HEK293 (cell line): ENCODE results near the gene MADCAM1.
A peak's percentile ranks its signal among the peaks of the same experiment; 100 is the strongest.

Experiments
- CTCF ChIA-PET: fragments of 350-600 bp; formaldehyde crosslinking; extraction: SDS; loops from one replicate; lab custom pipeline; 2021; ENCODE audit warnings: antibody characterized with exemption; lab: Yijun Ruan, JAX
- POLR2A ChIA-PET: fragments of 300-600 bp; formaldehyde crosslinking; extraction: SDS; loops from one replicate; lab custom pipeline; 2020; ENCODE audit warnings: antibody characterized with exemption, inconsistent platforms; lab: Yijun Ruan, JAX
- H3K27ac ChIP-seq: fragments of 200-500 bp; sonication (Bioruptor generic); 2 replicates; pipeline ENCODE4 v1.5.1; 2014; ENCODE audit warnings: low read depth, low read length, control low read depth, inconsistent platforms; ENCODE audit errors: extremely low read depth
- H3K36me3 ChIP-seq, 2 experiments: fragments of 200-500 bp in 1 of 2; sonication (Bioruptor generic) in 1 of 2; 1 replicate in 1 of 2; 2 replicates in 1 of 2; pipeline ENCODE4 v1.5.1; 2014 to 2017; ENCODE audit warnings: inconsistent platforms in 2 of 2, low read length in 2 of 2; ENCODE audit not compliant: control insufficient read depth in 2 of 2, insufficient read depth in 1 of 2
- H3K4me1 ChIP-seq: fragments of 200-500 bp; sonication (Bioruptor generic); 2 replicates; pipeline ENCODE4 v1.5.1; 2014; ENCODE audit warnings: mild to moderate bottlenecking, low read length, inconsistent platforms; ENCODE audit not compliant: control insufficient read depth, insufficient read depth
- H3K4me3 ChIP-seq: 2 replicates; pipeline ENCODE4 v1.5.1; 2011; ENCODE audit warnings: low read depth, mild to moderate bottlenecking, control low read depth, low read length, moderate library complexity
- H3K9me3 ChIP-seq: fragments of 200-500 bp; sonication (Bioruptor generic); 2 replicates; pipeline ENCODE4 v1.5.1; 2014; ENCODE audit warnings: low read depth, low read length, inconsistent platforms; ENCODE audit not compliant: control insufficient read depth, insufficient read depth
- KLF16 ChIP-seq: fragments of 450-650 bp; formaldehyde crosslinking; IDR thresholded peaks from 2 replicates; pipeline ENCODE4 v1.5.1; 2017; ENCODE audit warnings: missing biosample characterization, missing genetic modification characterization
- KLF17 ChIP-seq: fragments of 450-650 bp; formaldehyde crosslinking; IDR thresholded peaks from 2 replicates; pipeline ENCODE4 v1.5.1; 2016; ENCODE audit warnings: missing biosample characterization, missing genetic modification characterization
- OVOL3 ChIP-seq: fragments of 450-650 bp; formaldehyde crosslinking; IDR thresholded peaks from 2 replicates; pipeline ENCODE4 v1.5.1; 2016; ENCODE audit warnings: missing biosample characterization, missing genetic modification characterization
- REST ChIP-seq: fragments of 450-650 bp; formaldehyde crosslinking; IDR thresholded peaks from 2 replicates; pipeline ENCODE4 v1.5.1; 2016; ENCODE audit warnings: missing biosample characterization, missing genetic modification characterization
- SETDB1 ChIP-seq: IDR thresholded peaks from one replicate; pipeline ENCODE4 v1.6.1; 2017; ENCODE audit warnings: mild to moderate bottlenecking, low read length, moderate library complexity, mixed read lengths; ENCODE audit not compliant: insufficient read length
- SP3 ChIP-seq: fragments of 450-650 bp; formaldehyde crosslinking; IDR thresholded peaks from 2 replicates; pipeline ENCODE4 v1.5.1; 2016; ENCODE audit warnings: missing biosample characterization, missing genetic modification characterization
- ZBTB21 ChIP-seq: fragments of 450-650 bp; formaldehyde crosslinking; IDR thresholded peaks from 2 replicates; pipeline ENCODE4 v1.5.1; 2017; ENCODE audit warnings: missing biosample characterization, missing genetic modification characterization
- ZFP69B ChIP-seq: fragments of 450-650 bp; formaldehyde crosslinking; IDR thresholded peaks from 2 replicates; pipeline ENCODE4 v1.5.1; 2016; ENCODE audit warnings: missing biosample characterization, missing genetic modification characterization
- ZNF10 ChIP-seq: fragments of 450-650 bp; formaldehyde crosslinking; IDR thresholded peaks from 2 replicates; pipeline ENCODE4 v1.5.1; 2017; ENCODE audit warnings: missing biosample characterization, missing genetic modification characterization
- ZNF114 ChIP-seq: fragments of 450-650 bp; formaldehyde crosslinking; IDR thresholded peaks from 2 replicates; pipeline ENCODE4 v1.5.0; 2017; ENCODE audit warnings: missing biosample characterization, missing genetic modification characterization
- ZNF121 ChIP-seq: fragments of 450-650 bp; formaldehyde crosslinking; IDR thresholded peaks from 2 replicates; pipeline ENCODE4 v1.5.1; 2016; ENCODE audit warnings: missing biosample characterization, missing genetic modification characterization
- ZNF148 ChIP-seq: fragments of 450-650 bp; formaldehyde crosslinking; IDR thresholded peaks from 2 replicates; pipeline ENCODE4 v1.5.0; 2017; ENCODE audit warnings: missing biosample characterization, missing genetic modification characterization, borderline replicate concordance
- ZNF18 ChIP-seq: fragments of 450-650 bp; formaldehyde crosslinking; IDR thresholded peaks from 2 replicates; pipeline ENCODE4 v1.5.1; 2016; ENCODE audit warnings: missing biosample characterization, missing genetic modification characterization
- ZNF2 ChIP-seq: fragments of 450-650 bp; formaldehyde crosslinking; IDR thresholded peaks from 2 replicates; pipeline ENCODE4 v1.5.1; 2016; ENCODE audit warnings: missing biosample characterization, missing genetic modification characterization
- ZNF211 ChIP-seq: fragments of 450-650 bp; formaldehyde crosslinking; IDR thresholded peaks from 2 replicates; pipeline ENCODE4 v1.5.1; 2016; ENCODE audit warnings: low read depth, missing biosample characterization, missing genetic modification characterization
- ZNF24 ChIP-seq: fragments of 450-650 bp; formaldehyde crosslinking; IDR thresholded peaks from 2 replicates; pipeline ENCODE4 v1.5.1; 2016; ENCODE audit warnings: missing biosample characterization, missing genetic modification characterization
- ZNF302 ChIP-seq: fragments of 450-650 bp; formaldehyde crosslinking; IDR thresholded peaks from 2 replicates; pipeline ENCODE4 v1.5.1; 2016; ENCODE audit warnings: missing biosample characterization, missing genetic modification characterization, low read depth
- ZNF513 ChIP-seq: fragments of 450-650 bp; IDR thresholded peaks from 2 replicates; pipeline ENCODE4 v1.5.1; 2018; ENCODE audit warnings: missing biosample characterization, missing genetic modification characterization
- ZNF529 ChIP-seq: fragments of 450-650 bp; formaldehyde crosslinking; IDR thresholded peaks from 2 replicates; pipeline ENCODE4 v1.5.1; 2017; ENCODE audit warnings: missing genetic modification characterization, missing biosample characterization; ENCODE audit not compliant: insufficient replicate concordance
- ZNF626 ChIP-seq: fragments of 450-650 bp; sonication (Bioruptor Pico); formaldehyde crosslinking; IDR thresholded peaks from 2 replicates; pipeline ENCODE4 v1.5.1; 2018; ENCODE audit warnings: missing biosample characterization, missing genetic modification characterization, inconsistent platforms
- ZNF654 ChIP-seq: fragments of 450-650 bp; formaldehyde crosslinking; IDR thresholded peaks from 2 replicates; pipeline ENCODE4 v1.5.1; 2016; ENCODE audit warnings: low read depth, missing biosample characterization, missing genetic modification characterization
- ZNF660 ChIP-seq: fragments of 450-650 bp; IDR thresholded peaks from 2 replicates; pipeline ENCODE4 v1.5.1; 2018; ENCODE audit warnings: missing biosample characterization, mild to moderate bottlenecking, missing genetic modification characterization
- ZNF837 ChIP-seq: fragments of 450-650 bp; formaldehyde crosslinking; IDR thresholded peaks from 2 replicates; pipeline ENCODE4 v1.5.1; 2016; ENCODE audit warnings: missing biosample characterization, missing genetic modification characterization
- ZSCAN4 ChIP-seq: fragments of 450-650 bp; formaldehyde crosslinking; IDR thresholded peaks from 2 replicates; pipeline ENCODE4 v1.5.1; 2017; ENCODE audit warnings: missing biosample characterization, missing genetic modification characterization

Gene MADCAM1

GRCh38 chr19:478976-479375, 17.3 kb upstream of the MADCAM1 start (continued):
- no peak for TF ChIP-seq REST (tag by site-specific recombination)

GRCh38 chr19:480016-480855, 16.1 kb upstream of the MADCAM1 start:
- no peaks in the 10 kb centered on the region for H3K36me3 ChIP-seq
- CTCF ChIA-PET = interaction anchor here (0.6 to 1.4 kb wide), 5 partner anchors 8 to 96 kb away, joined by 3 to 5 read pairs (median 4); no protein-coding TSS in a partner anchor
- H3K27ac ChIP-seq = no peak overlapping the region
- H3K4me3 ChIP-seq = no peak overlapping the region; the same call in 1 of the 2 replicates
- H3K9me3 ChIP-seq = no peaks in the 10 kb centered on the region
- H3K4me1 ChIP-seq = no peaks in the 10 kb centered on the region
- POLR2A ChIA-PET = interaction anchor here (0.8 to 1.0 kb wide), 3 partner anchors 8 to 66 kb away, joined by 3 to 6 read pairs (median 5); partner anchors contain the start of gene SHC2
- TF ChIP-seq KLF16 (tag by site-specific recombination) = 0 out of 2 replicates have a peak, but pooled peaks have one; percentile 59
- TF ChIP-seq ZNF10 (tag by site-specific recombination) = no peak
- no peak for TF ChIP-seq ZNF121 (tag by site-specific recombination)
- peak; percentile 68; the same call in 1 of the 2 replicates for TF ChIP-seq ZNF18 (tag by site-specific recombination)
- peak; percentile 81 for TF ChIP-seq ZNF2 (tag by site-specific recombination)
- TF ChIP-seq SP3 (tag by site-specific recombination) = 0 out of 2 replicates have a peak, but pooled peaks have one; percentile 25
- TF ChIP-seq ZNF837 (tag by site-specific recombination) = no peak
- 0 out of 2 replicates have a peak, but pooled peaks have one; percentile 23 for TF ChIP-seq ZFP69B (tag by site-specific recombination)
- no peak for TF ChIP-seq ZNF660 (tag by site-specific recombination)
- TF ChIP-seq OVOL3 = no peak
- TF ChIP-seq ZNF302 (tag by site-specific recombination) = no peak
- peak; percentile 71 for TF ChIP-seq ZNF654 (tag by site-specific recombination)
- TF ChIP-seq ZNF24 (tag by site-specific recombination) = no peak
- no peak for TF ChIP-seq ZNF211
- peak; percentile 37; the same call in 1 of the 2 replicates for TF ChIP-seq ZBTB21 (tag by site-specific recombination)
- TF ChIP-seq ZNF529 (tag by site-specific recombination) = no peak
- peak; percentile 55 for TF ChIP-seq ZNF513 (tag by site-specific recombination)
- no peak for TF ChIP-seq SETDB1
- no peak for TF ChIP-seq ZSCAN4
- no peak for TF ChIP-seq ZNF148
- TF ChIP-seq KLF17 (tag by site-specific recombination) = peak; percentile 27; the same call in 1 of the 2 replicates
- TF ChIP-seq ZNF114 (tag by site-specific recombination) = no peak
- TF ChIP-seq ZNF626 (tag by site-specific recombination) = no peak
